Activated B cell treated with CpG ODN at 0.5 μM for 24 hours (primary cell): ENCODE data around the gene C1orf210. TPM values are rescaled to one million over a fixed set of nuclear protein-coding genes. Genes with fewer than 3 reads are reported as not detected.

Experiments
- ATAC-seq: fragments of 200-7000 bp; cut with Tn5 transposase; one replicate; pipeline ENCODE4 v1.10.0; 2021; ENCODE audit warnings: low read depth, mild to moderate bottlenecking, moderate library complexity
- CTCF ChIA-PET: fragments of 350-600 bp; sonication (Branson Sonifier 250); formaldehyde crosslinking; loops from one replicate; lab custom pipeline; 2021; ENCODE audit warnings: antibody characterized with exemption; lab: Charles Lee
- POLR2A ChIA-PET: fragments of 350-600 bp; sonication (Branson Sonifier 250); formaldehyde crosslinking; loops from one replicate; lab custom pipeline; 2021; ENCODE audit warnings: antibody characterized with exemption; lab: Charles Lee
- DNase-seq: peaks from one replicate; pipeline ENCODE4 v3.0.0; 2022
- H3K27ac Mint-ChIP-seq: one replicate; pipeline ENCODE4 v1.8.0; 2020; ENCODE audit warnings: mixed read lengths
- H3K27me3 Mint-ChIP-seq: one replicate; pipeline ENCODE4 v1.8.0; 2021; ENCODE audit warnings: mixed read lengths
- H3K36me3 Mint-ChIP-seq: one replicate; pipeline ENCODE4 v1.8.0; 2021; ENCODE audit warnings: low read depth, mixed read lengths
- H3K4me1 Mint-ChIP-seq: one replicate; pipeline ENCODE4 v1.8.0; 2021; ENCODE audit warnings: mixed read lengths
- H3K4me3 Mint-ChIP-seq: one replicate; pipeline ENCODE4 v1.8.0; 2020; ENCODE audit warnings: mild to moderate bottlenecking, mixed read lengths
- H3K9me3 Mint-ChIP-seq: one replicate; pipeline ENCODE4 v1.8.0; 2020; ENCODE audit warnings: mixed read lengths
- intact Hi-C: fragments of 100-400 bp; cut with micrococcal nuclease; formaldehyde crosslinking; loops from one replicate; pipeline ENCODE4 v1.15.1; 2024
- total RNA-seq: library from RNA; stranded (reverse); gene quantifications from 2 replicates; pipeline ENCODE4 v1.2.3, GENCODE V29; 2022
- TF ChIP-seq, protein P1 (sequence below): fragments of 200-600 bp; IDR thresholded peaks from one replicate; pipeline ENCODE4 v1.8.0; 2022; ENCODE audit warnings: antibody characterized with exemption, mild to moderate bottlenecking

Gene C1orf210
- total RNA-seq, 1 donor from 2014 or later = not detected

DNA sequence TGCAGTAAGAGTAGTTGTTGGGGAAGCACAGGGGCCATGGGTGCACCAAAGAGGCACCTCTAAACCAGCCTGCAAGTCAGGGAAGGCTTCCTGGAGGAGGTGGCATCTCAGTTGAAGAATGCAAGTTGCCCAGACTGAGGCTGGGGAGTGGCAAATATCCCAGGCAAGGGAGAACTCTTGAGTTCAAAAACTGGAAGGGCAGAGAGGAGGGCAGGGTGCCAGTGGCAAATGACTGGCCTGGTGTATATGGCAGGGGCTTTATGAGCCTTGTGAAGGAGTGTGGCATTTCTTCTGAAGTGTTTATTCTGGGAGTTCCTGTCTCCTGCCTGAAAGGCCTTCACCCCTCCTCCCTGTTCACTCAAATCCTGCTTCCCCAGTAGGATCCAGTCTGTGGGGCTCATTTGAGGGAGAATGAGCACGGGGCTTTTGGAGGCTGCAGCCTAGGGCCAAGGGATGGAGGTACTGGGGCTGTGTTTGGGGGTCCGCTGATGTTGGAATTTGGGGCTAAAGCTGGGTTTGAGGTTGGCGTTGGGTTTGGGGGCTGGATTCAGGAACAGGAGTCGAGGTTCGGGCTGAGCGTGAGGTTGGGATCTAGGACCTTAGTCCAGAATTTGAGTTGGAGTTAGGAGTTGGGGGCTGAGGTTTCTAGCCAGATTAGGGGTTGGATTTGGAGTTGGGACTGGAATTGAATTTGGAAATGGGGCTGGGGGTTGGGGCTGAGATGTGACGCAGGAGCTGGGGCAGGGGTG, 15.6 kb downstream of the C1orf210 start, which contains the start of gene TMEM125:
TMEM125 (plus strand) TSS at position 357 of the 749 bp plus-strand sequence. CDS start 2,740 bp downstream, outside the sequence.
- TF ChIP-seq, protein P1, sequence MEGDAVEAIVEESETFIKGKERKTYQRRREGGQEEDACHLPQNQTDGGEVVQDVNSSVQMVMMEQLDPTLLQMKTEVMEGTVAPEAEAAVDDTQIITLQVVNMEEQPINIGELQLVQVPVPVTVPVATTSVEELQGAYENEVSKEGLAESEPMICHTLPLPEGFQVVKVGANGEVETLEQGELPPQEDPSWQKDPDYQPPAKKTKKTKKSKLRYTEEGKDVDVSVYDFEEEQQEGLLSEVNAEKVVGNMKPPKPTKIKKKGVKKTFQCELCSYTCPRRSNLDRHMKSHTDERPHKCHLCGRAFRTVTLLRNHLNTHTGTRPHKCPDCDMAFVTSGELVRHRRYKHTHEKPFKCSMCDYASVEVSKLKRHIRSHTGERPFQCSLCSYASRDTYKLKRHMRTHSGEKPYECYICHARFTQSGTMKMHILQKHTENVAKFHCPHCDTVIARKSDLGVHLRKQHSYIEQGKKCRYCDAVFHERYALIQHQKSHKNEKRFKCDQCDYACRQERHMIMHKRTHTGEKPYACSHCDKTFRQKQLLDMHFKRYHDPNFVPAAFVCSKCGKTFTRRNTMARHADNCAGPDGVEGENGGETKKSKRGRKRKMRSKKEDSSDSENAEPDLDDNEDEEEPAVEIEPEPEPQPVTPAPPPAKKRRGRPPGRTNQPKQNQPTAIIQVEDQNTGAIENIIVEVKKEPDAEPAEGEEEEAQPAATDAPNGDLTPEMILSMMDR = no peak
- Mint-ChIP-seq H3K27ac (no peak within 1 kb of the TSS), H3K4me3 (peak within 1 kb of the TSS; percentile 72), H3K4me1 (peaks cover 17% of the 10 kb centered on the region), H3K27me3 (peaks cover 10% of the 10 kb centered on the region), H3K36me3 (no peaks in the 10 kb centered on the region), H3K9me3 (no peaks in the 10 kb centered on the region)
- no peak for DNase-seq
- ATAC-seq = no peak
- ChIA-PET CTCF (no interaction called here), POLR2A (interaction anchor here (0.7 kb wide), 1 partner anchor 454 kb away, joined by 3 read pairs; no protein-coding TSS in a partner anchor)
- intact Hi-C loops = no loop called here

DNA sequence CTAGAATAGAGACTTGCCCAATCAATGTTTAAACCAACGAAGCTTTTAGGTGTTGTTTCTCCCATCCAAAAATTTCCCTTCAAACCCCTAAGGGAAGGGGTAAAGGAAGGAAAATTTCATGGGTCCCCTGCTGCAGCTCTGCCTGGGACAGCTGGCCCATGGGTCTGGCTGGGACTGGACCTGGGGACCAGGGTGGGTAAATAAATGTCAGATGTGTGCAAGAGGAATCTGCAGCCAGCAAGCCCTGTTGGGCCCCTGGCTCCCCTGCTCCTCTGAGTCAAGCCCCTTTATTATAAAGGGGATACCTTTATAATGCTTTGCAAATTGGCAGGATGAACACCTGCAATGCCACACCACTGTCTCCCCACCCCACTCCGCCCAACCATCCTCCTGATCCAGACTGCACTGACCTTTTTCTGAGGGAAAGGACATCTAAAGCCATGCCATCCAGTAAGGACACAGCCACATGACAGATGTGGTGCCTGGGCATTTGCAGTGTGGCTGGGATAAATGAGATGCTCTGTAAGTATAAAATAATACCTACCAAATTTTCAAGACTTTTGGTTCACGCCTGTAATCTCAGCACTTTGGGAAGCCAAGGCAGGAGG, 17.5 kb downstream of the C1orf210 start:
- ChIA-PET CTCF (no interaction called here), POLR2A (no interaction called here)
- ATAC-seq = no peak
- intact Hi-C loops = no loop called here
- DNase-seq = peak; percentile 0
- TF ChIP-seq, protein P1 = no peak
- no peak overlapping the region for H3K27ac Mint-ChIP-seq
- peaks cover 10% of the 10 kb centered on the region for H3K27me3 Mint-ChIP-seq
- H3K36me3 Mint-ChIP-seq = no peaks in the 10 kb centered on the region
- H3K9me3 Mint-ChIP-seq = peaks cover 3% of the 10 kb centered on the region
- H3K4me1 Mint-ChIP-seq = peaks cover 13% of the 10 kb centered on the region
- H3K4me3 Mint-ChIP-seq = no peak overlapping the region

DNA sequence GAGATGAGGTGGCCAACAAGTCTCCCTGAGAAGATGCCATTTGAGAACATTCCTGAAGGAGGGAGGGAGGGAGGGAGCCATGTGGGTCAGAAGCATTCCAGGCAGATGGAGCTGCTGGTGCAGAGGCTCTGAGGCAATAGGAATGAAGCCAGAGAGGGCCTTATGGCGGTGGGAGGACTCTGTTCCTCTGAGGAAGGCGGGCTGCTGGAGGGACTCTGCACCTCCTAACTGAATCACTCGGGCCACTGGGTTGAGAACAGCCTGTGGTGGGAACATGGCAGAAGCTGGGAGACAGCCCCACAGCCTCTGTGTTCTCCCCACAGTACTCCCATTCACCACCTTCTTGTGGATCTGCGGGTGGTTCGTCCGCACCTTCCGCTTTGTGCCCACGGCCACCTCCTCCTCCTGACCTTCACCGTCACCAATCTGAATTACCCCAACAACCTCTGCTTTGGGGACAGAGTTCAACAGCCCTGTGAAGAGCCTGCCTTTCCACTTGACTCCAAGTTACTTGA, 18.0 kb downstream of the C1orf210 start:
- DNase-seq (no peak), ATAC-seq (no peak)
- Mint-ChIP-seq H3K27ac (no peak overlapping the region), H3K27me3 (peaks cover 10% of the 10 kb centered on the region), H3K4me1 (peaks cover 13% of the 10 kb centered on the region), H3K4me3 (no peak overlapping the region), H3K9me3 (peaks cover 3% of the 10 kb centered on the region), H3K36me3 (no peaks in the 10 kb centered on the region)
- CTCF ChIA-PET = no interaction called here
- TF ChIP-seq, protein P1 = no peak
- intact Hi-C loops = no loop called here
- POLR2A ChIA-PET = no interaction called here

DNA sequence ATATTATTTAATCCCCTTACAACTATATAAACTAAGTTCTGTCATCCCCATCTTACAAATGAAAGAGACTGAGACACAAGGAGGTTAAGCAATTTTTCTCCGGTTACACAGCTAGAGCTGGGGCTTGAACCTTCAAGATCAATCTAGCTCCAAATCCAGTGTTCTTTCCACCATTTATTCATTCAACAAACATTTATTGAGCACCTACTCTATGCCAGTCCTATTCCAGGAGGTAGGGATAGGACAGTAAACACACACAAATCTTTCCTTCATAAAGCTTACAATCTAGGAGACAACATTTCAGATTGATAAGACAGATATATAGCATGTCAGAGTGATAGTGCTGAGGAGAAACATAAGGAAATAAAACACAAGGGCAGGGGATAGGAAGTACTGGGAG, 18.5 kb downstream of the C1orf210 start:
- H3K4me1 Mint-ChIP-seq = peaks cover 13% of the 10 kb centered on the region
- ChIA-PET POLR2A (no interaction called here), CTCF (no interaction called here)
- intact Hi-C loops = no loop called here
- no peak for DNase-seq
- no peak overlapping the region for H3K4me3 Mint-ChIP-seq
- peaks cover 9% of the 10 kb centered on the region for H3K27me3 Mint-ChIP-seq
- peaks cover 3% of the 10 kb centered on the region for H3K9me3 Mint-ChIP-seq
- H3K36me3 Mint-ChIP-seq = no peaks in the 10 kb centered on the region
- ATAC-seq = no peak
- TF ChIP-seq, protein P1 = no peak
- no peak overlapping the region for H3K27ac Mint-ChIP-seq

DNA sequence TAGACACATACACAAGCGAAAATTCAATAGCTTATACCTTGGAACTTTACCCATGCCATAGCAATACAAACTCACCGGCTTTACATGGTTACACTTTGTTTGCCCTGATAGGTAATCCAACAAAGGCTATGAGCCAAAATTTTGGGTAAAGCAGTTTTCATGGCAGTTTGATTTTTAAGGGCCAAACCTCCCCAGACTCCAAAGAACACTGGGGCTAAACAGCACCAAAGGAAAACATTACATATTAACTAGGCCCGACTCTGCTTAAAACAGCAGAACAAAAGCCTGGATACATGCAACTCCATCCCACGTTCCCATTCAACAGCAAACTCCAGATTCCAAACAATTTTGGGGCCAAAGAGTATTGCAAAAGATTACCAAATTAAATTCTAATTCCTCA, 19.9 kb downstream of the C1orf210 start:
- Mint-ChIP-seq H3K27me3 (peaks cover 3% of the 10 kb centered on the region), H3K9me3 (peaks cover 3% of the 10 kb centered on the region), H3K27ac (no peak overlapping the region), H3K4me1 (peaks cover 5% of the 10 kb centered on the region), H3K36me3 (no peaks in the 10 kb centered on the region), H3K4me3 (no peak overlapping the region)
- TF ChIP-seq, protein P1 = no peak
- intact Hi-C loops = no loop called here
- POLR2A ChIA-PET = no interaction called here
- DNase-seq = no peak
- CTCF ChIA-PET = no interaction called here
- no peak for ATAC-seq
